Muscle of back (tissue), 11 donors: ENCODE results near the gene BCDIN3D. TPM values are rescaled to one million over a fixed set of nuclear protein-coding genes. Genes with fewer than 3 reads are reported as not detected.
A peak's percentile ranks its signal among the peaks of the same experiment; 100 is the strongest.
"Not testable (repeated sequence)": the region's sequence is repeated elsewhere in the genome, so short reads cannot be mapped to it uniquely, and the experiment has no call there.

Experiments used
- DNase-seq, 3 donors: peaks; one replicate each; pipeline versions ENCODE4 v3.0.0 to v3.0.0-alpha.2; 2013
- polyA plus RNA-seq, 10 donors: library from polyadenylated mRNA; unstranded; fragments of 120-200 nt; gene quantifications; one replicate each; pipeline ENCODE4 v1.2.1, GENCODE V29; 2013; ENCODE audit not compliant: insufficient read length in 10 of 10

Gene BCDIN3D
- polyA plus RNA-seq, 10 donors = 4.2 to 6.2 (median 4.9) TPM

DNA sequence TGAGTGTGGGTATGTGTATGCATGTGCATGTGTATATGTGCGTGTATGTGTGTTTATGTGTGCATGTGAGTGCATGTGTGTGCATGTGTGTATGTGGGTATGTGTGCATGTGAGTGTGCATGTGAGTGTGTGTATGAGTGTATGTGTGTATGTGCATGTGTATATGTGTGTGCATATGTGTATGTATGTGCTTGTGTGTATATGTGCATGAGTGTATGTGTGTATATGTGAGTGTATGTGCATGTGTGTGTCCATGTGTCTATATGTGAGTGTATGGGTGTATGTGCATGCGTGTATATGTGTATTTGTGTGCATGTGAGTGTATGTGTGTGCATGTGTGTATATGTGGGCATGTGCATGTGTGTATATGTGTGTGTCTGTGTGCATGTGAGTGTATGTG lies 35.1 kb upstream of the BCDIN3D start:
- DNase-seq = no peak

DNA sequence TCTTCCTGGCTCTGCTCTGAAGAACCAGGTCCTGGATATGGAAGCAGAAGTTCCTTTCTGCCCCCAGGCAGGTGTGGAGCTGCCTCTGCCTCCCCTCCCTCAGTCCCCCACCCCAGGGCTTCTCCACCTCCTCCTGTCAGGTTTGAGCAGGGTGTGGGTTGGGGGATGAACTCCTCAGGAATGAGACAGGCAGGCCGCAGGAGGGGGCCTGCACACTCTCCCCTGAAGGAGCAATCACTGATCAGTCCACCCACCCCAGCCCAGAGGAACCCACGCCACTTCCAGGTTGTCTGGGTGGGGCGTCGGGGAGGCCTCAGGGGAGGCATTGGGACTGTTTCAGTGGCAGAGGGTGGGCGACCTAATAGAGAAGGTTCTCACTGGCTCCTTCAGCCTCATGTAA lies 34.2 kb upstream of the BCDIN3D start:
- no peak for DNase-seq

DNA sequence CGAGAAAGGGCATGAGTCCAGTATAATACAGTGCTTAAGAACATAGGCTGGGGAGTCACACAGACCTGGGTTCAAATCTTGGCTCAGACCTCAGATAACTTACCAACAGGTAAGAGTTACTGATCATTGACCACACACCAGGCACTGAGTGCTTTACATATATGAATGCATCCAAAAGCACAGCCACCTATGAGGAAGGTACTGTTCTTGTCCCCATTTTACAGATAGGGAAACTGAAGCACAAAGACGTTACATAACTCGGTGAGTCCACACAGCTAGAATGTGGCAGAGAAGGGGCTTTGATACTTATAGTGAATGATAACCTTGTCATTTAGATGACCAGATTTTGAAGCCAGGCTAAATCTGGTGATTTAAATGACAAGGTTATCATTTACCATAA lies 33.2 kb upstream of the BCDIN3D start:
- no peak for DNase-seq

DNA sequence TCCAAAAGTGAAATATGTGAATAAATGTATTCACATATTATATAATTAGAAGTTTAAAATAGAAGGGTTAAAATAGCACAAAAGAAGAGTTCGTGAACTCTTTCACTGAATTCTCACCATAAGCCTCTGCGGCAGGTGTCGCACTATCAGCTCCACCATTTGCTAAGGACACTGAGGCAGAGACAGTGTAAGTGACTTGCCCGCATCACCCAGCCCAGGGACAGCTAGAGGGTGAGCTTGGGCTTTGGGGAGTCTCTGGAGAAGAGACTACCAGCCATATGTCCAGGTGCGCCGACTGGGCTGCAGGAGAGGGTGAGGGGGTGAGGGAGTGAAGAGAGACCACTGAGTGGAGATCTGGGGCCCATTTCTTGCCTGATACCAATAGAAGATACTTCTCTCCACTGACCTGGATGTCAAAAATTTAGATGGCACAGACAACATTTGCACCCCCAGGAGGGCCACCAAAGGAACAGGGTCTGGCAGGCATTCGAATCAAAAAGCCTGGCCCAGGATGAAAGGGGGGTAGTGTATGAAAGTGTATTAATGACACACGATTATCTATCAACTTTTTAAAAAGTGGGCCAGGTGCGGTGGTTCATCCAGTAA lies 32.3 kb upstream of the BCDIN3D start:
- no peak for DNase-seq

DNA sequence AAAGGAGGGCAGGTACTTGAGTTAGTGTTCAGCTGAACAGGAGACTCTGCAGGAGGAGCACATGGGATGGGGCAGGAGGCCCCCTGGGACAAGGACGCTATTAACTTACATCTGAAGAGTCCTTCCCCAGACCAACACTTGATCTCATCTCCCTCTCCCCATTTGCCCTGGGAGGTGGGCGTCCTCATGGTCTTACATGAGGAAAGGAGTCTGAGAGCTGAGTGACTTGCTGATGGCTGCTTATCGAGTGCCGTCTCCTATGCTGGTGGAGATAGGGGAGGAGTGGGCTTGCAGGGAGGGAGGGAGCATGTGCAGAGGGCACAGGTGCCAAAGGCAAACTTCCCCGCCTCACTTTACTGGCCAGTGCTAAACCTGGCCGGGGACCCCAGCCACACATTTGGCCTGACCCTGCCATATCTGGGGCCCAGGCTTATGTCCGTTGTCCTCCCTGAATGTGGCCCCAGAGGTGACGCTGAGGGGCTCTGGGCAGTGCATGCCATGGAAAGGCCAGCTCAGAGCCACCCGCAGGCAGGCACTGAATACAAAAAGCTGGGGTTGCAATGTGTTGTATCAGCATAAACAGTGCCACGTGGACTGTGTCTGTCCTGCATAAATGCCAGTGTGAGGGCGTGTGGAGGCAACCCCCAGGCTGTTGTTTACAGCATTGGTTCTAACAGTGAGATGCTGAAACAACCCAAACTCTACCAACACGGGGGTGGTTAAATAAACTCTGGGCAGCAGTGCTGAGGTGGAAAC lies 31.4 kb upstream of the BCDIN3D start:
- DNase-seq = no peak

DNA sequence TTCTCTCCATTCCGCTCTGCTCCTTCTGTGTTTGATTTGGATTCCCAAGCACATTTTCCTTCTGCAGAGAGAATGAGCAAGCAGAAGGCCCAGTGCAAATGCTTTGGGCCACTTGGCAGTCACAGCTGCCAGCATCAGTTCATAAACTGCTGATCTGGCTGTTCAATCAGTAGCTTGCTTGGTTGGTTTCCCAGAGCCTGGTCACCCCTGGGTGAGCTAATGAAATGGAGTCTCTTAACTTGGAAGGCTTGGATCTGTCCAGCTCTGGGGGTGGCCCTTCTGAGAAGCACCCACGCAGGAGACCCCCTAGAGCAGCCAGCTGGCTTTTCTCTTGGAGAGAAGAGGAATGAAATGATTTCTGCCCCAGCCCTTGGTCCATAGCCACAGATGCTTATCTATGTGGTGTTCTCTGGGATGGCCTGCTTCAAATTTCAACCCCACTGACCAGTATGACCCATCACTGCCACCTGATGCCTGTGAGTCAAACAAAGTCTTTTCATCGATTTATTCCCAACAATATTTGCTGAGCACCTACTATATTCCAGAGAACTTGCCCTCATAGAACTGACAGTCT lies 30.5 kb upstream of the BCDIN3D start:
- peak in 1 of 3 donors; percentile 69 for DNase-seq

DNA sequence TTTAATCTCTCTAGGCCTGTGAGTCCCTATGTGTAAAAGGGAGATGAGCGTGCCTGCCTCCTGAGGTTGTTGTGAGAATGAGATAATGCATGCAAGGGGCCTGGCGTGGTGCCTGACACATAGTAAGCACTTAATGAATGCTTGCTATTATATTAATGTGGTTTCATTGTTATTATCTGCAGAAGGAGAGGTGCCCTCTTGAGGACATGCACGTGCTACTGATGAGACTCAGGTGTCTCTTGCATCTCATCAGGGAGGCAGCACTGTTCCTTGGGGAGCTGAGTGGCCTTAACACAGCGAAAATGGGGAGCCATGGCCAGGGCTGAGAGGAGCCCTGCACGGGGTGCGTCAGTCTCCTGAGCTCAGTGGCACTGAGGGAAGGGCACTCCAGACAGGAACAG lies 29.9 kb upstream of the BCDIN3D start:
- DNase-seq = no peak

DNA sequence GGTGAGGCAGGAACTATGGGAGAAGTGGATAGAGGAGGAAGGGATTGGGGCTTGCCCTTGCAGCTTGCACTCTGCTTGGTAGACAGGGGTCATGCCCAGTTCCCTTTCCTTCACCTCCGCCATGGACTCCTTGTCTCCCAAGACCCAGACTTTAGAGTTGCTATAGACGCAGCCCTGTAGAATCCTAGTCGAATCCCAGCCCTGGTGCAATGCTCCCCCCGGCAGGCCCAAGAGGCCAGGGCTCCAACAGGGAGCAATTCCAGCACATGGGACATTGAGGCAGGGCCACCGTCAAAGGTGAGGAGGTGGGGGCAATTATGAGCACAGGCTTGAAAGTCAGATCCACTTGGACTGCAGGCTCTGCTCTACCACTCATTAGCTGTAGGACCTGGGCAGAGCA lies 29.5 kb upstream of the BCDIN3D start:
- no peak for DNase-seq

DNA sequence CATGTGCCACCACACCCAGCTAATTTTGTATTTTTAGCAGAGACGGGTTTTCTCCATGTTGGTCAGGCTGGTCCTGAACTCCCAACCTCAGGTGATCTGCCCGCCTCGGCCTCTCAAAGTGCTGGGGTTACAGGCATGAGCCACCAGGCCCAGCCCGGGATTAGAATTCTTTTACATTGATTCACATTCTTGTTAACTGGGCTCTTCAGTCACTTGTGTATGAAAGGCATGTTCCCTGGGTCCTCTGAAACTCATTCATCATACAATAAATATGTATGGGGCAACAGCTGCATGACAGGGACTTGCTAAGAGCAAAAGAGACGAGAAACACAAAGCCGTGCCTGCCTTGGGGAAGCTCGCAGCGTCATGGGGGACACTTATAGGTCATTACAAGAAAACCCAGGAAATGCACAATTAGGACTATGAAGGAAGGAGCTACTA lies 28.9 kb upstream of the BCDIN3D start:
- not testable (repeated sequence) for DNase-seq

DNA sequence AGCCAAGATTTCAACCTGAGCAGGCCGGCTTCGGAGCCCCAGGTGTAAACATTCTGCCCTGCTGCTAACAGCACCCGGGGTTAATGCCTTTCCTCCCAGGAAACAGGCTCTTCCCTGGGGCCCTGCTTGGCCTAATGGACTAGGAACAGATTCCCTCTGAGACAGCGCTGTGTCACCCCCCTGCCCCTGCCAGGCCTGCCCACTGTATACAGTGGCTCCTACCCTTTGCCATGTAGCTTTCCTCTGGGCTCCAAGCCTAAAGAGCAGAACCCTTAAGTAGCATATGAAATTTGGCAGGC lies 28.3 kb upstream of the BCDIN3D start:
- DNase-seq = no peak

DNA sequence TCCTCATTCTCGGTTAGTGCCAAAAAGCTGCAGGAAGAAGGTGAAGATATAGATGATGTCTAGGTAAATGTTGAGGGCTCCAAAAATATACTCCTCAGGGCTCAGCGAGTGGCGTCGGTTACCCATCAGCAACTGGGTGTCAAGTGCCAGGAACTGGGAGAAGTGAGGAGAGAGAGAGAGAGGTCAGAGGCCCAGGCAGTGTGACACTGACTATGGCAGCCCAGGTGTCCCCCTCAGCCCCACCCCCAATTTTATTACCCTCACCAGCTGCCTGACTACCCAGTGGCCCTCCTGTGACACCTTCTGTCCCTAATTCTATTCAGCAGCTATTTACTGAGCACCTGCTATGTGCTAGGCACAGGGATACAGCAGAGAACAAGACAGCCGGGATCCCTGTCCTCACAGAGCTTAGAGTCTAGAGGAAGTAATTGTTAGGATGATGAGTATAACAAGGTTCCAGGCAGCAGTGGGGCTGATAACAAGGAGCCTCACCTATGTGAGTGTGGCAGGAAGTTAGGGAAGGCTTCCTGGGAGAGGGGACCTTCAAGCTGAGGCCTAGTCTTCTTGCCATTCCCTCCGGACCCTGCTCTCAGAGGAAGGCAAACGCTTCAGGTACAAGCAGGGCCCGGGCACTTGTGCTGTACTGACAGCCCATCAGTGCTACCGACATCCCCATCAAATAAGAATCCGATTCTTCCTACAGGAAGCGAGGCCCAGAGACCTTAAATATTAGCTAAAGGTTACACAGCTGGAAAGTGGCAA lies 27.8 kb upstream of the BCDIN3D start:
- no peak for DNase-seq

DNA sequence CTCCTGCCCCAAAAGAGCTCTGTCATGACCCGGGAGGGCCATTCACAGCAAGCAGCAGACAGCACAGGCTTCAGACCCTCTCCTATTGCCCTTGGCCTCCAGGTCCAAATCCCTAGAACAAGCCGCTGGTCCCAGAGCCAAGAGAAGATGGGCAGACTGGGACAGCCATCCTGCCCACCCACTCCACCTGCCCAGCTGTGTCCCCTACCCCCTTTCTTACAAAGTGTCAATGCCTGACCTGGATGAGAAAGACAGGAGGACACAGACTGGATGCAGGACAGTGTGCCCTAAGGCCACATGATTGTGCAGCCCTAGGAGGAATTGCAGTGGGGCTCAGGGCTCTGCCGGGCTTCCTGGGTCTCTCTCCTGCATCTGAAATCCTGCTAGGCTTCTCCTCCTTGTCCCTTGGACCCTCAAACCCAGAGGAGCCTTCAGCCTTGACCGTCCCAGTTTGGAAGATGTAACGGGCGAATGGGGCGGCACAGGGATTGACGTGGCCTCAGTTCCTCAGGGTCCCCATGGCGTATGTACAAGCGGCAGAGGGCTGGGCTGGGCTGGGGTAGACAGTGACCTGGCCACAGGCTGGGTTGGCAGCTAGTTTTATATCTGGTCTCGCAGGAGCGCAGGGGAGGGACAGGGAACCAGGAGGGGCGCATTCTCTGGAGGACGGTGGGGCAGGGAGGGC lies 27.1 kb upstream of the BCDIN3D start:
- DNase-seq = no peak

DNA sequence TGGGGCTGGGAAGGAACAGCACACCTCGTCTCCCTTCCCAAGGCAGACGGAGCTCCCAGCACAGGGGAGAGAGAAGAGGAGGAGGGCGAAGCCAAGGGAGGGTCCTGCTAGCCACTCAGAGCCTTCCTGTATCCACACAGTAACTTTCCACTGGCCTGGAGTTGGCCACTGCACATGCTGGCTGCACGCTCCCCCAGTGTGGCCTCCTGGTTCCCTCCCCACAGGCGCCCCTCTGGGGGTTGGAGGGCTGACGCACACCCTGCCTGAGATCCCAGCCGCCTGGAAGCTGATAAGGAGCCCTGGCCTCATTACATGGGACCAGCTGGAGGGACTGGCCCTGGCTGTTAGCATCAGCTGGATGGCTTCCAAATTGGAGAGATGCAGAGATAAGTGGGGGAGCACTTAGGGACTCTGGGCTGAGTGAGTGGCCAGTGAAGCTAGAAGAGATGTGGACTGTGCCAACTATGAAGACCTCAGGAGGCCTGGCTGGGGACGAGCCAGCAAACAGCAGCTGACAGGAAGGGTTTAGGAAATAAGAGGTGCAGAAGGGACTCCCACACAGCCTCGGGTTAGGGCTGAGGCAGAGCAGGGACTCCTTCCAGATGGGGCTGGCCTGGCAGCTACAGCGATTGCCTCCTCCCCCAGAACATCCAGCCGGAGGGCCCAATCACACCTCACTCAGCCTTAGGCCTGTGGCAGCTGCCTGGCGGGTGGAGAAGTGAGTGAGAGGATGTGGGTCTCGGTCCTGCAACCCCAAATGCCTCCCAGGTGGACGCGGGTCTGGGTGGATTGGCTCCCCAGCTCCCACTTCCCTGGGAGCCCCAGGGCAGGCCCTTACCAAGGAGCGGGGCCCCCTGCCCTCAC lies 26.3 kb upstream of the BCDIN3D start:
- DNase-seq = peak; percentile 87 to 96 (median 90)

DNA sequence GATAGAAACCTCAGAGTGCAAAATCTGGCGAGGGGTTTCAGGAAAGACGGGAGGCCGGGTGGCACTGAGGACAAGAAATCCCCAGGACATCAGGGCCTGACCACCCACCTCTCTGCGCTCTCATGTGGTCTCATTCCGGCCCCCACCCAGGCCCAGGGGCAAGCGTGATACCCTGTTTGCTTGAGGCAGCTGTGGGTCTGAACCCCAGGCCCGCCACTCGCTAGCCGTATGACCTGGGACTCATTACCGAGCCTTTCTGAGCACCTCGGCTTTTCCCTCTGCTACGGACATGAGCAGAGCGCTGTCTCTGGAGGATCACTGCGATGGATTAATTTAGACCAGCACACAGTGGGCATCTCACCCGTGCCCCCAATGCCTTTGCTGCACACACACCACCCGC lies 25.5 kb upstream of the BCDIN3D start:
- no peak for DNase-seq

DNA sequence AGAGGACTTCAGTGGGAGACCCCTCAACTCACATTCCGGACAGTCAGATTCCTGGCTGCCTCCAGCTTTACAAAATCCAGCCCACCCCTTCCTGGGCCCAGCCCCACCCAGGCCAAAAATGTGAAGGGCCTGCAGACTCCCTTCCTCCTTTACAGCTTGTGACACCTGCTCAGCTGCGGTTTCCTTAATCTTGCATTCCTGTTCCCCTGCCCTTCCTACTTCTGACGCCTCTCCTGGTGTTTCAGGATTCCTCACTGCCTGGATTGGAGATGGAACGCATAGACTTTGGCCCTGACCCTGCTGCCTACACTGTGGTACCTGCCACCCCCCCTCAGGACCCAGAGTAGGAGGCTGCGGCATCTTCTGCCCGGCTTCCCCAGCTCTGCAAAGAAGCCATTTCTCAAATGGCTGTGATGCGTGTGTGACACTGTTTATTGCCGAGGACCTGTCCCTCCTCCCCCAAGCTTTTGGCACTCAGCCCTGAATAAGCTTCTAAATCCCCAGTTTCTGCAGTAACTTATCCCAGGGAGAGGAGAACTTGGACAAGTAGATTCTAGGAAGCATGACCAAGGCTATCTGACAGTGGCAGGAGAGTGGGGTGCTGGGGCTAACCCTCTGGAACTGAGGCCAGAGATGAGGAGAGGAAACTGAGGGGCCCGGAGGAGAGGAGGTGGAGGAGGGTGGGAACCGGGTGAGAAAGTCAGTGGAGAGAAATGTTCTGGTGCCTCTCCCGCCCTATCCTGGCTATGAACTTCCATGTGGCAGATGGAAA lies 24.9 kb upstream of the BCDIN3D start:
- peak in 1 of 3 donors; percentile 71 for DNase-seq

DNA sequence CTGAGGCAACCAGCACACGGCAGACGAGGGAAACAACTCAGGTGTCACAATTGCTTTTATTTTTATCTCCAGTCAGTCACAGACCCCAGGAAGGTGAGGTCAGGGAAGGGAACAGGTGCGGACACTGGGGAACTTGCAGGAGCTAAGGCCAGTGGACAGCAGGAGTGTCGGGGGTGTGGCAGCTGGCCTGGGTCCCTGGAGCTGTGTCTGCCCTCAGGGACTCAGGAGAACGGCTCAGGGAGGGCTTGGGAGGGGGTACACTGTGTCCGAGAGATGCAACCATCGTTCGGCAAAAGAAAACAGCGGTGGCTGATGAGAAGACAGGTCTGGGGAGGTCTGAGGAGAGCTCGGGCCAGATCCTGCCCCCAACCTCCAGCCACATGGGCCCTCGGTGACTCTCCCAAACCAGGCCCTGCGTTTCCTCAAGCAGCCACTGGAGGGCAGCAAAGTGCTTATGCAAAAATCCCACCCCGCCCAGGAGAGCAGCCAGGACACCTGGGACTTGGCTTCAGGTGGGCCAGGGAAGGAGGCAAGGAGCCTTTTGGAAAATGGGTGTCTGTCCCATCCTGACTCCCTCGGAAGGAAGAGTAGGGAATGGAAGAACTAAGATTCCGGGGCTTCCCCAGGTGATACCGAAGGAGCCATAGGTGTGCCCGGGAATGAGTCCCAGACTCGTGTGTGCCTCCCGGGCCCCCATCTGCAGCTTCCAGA lies 24.1 kb upstream of the BCDIN3D start:
- DNase-seq = peak; percentile 60 to 82 (median 77)

DNA sequence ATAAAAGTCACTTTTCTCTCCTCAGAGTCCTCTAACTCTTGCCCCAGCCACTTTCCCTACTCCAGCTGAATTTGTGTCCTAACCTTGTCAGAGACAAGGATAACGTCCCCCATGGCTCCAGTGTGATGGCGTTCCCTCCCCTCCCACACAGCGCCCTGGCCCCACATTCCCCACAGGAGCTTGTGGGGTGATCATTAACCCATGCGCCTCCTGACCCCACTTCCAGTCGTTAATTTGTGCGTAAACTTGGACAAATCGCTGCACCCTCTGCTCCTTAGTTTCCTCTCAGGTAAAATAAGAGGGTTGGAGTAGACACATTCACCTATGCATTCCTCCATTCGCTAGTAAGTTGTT lies 22.9 kb upstream of the BCDIN3D start:
- no peak for DNase-seq

DNA sequence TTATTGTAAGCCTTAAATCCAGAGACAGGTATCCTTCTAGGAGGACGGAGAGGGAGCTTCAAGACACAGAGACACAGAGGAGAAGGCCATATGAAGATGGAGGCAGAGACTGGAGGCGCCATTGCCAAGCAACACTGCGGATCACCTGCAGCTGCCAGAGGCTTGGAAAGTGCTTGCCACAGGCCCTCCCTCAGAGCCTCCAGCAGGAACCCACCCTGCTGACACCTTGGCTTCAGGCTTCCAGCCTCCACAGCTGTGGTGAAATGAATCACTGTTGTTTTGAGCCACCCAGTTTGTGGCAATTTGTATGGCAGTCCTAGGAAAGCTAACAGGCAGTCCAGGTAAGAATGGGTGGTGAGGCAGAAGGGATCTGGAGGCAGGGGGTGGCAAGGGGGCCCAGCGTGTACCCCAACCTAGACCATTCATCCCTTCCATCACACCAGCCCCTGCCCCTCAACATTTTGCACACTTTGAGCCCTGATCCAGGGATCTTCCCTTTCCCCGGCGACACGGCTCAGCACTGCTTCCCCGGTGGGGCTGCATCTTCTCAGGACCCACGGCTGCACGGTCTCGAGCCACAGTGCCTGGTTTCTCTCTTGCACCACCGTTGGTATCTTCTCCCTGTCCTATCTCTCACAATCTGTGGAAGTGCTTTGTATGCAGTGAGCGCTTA lies 22.3 kb upstream of the BCDIN3D start:
- DNase-seq = no peak

DNA sequence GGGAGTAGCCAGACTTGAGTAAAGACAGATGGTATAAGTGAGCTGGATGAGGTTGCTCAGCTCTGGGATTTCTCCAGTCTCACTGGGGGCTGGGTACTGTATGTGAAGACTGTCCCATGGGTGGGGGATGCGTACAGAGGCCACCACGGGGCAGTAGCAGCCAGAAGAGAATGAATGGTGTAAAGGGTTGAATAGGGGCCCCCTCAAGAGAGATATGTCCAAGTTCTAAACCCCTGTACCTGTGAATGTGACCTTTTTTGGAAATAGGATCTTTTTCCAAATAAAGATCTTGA lies 21.8 kb upstream of the BCDIN3D start:
- DNase-seq = no peak
